GM18867 (cell line): Measurements from ENCODE around the gene MBTPS2.
A peak's percentile ranks its signal among the peaks of the same experiment; 100 is the strongest.
"Not testable (repeated sequence)": the region's sequence is repeated elsewhere in the genome, so short reads cannot be mapped to it uniquely, and the experiment has no call there.

Source experiments
- ATAC-seq: cut with Tn5 transposase; IDR thresholded peaks from one replicate; pipeline ENCODE4 v1.9.1; 2021; ENCODE audit warnings: mild to moderate bottlenecking, moderate library complexity; ENCODE audit not compliant: unreplicated experiment

The MBTPS2 gene

GRCh38 chrX:21839334-21840192 is at the start of gene MBTPS2:
MBTPS2 (plus strand) TSS chrX:21839617; CDS start chrX:21839735, 118 bp downstream.
- peak; percentile 86 for ATAC-seq

GRCh38 chrX:21798677-21799219 is 40.7 kb upstream of the MBTPS2 start:
- ATAC-seq: peak; percentile 92

GRCh38 chrX:21799767-21800166 is 39.6 kb upstream of the MBTPS2 start:
- ATAC-seq: no peak

GRCh38 chrX:21800344-21800770 is 39.1 kb upstream of the MBTPS2 start:
- ATAC-seq: no peak

GRCh38 chrX:21802054-21802670 is 37.3 kb upstream of the MBTPS2 start:
- ATAC-seq: no peak

GRCh38 chrX:21802839-21803238 is 36.6 kb upstream of the MBTPS2 start:
- no peak for ATAC-seq

GRCh38 chrX:21806691-21807090 is 32.7 kb upstream of the MBTPS2 start:
- no peak for ATAC-seq

- ATAC-seq: no peak
Measured at GRCh38 chrX:21811832-21812231, 27.6 kb upstream of the MBTPS2 start.

GRCh38 chrX:21812628-21813027 is 26.8 kb upstream of the MBTPS2 start:
- no peak for ATAC-seq

- ATAC-seq: no peak
Measured at GRCh38 chrX:21813612-21814368, 25.6 kb upstream of the MBTPS2 start.

GRCh38 chrX:21816136-21816535 is 23.3 kb upstream of the MBTPS2 start:
- no peak for ATAC-seq

- not testable (repeated sequence) for ATAC-seq
Measured at GRCh38 chrX:21820170-21820569, 19.2 kb upstream of the MBTPS2 start.

- ATAC-seq: no peak
Measured at GRCh38 chrX:21821875-21822274, 17.5 kb upstream of the MBTPS2 start.

- ATAC-seq: no peak
Measured at GRCh38 chrX:21831496-21831895, 7.9 kb upstream of the MBTPS2 start.

GRCh38 chrX:21837056-21837455 is 2.4 kb upstream of the MBTPS2 start:
- no peak for ATAC-seq

GRCh38 chrX:21838937-21839333 is 482 bp upstream of the MBTPS2 start:
- peak; percentile 24 for ATAC-seq

GRCh38 chrX:21840193-21840545 is 752 bp downstream of the MBTPS2 start:
- ATAC-seq: peak; percentile 13

GRCh38 chrX:21843179-21843578 is 3.8 kb downstream of the MBTPS2 start:
- ATAC-seq: no peak

GRCh38 chrX:21845096-21845495 is 5.7 kb downstream of the MBTPS2 start:
- ATAC-seq: no peak

- no peak for ATAC-seq
Measured at GRCh38 chrX:21847342-21847741, 7.9 kb downstream of the MBTPS2 start.

- no peak for ATAC-seq
Measured at GRCh38 chrX:21853578-21853977, 14.2 kb downstream of the MBTPS2 start.
